CD1c-positive myeloid dendritic cell (primary cell): ENCODE results near the gene SGSH.
"Not testable (repeated sequence)": the region's sequence is repeated elsewhere in the genome, so short reads cannot be mapped to it uniquely, and the experiment has no call there.

Experiments
- DNase-seq: peaks from one replicate; pipeline ENCODE4 v3.0.0-alpha.2; 2016; ENCODE audit errors: extremely low spot score

Gene SGSH

DNA sequence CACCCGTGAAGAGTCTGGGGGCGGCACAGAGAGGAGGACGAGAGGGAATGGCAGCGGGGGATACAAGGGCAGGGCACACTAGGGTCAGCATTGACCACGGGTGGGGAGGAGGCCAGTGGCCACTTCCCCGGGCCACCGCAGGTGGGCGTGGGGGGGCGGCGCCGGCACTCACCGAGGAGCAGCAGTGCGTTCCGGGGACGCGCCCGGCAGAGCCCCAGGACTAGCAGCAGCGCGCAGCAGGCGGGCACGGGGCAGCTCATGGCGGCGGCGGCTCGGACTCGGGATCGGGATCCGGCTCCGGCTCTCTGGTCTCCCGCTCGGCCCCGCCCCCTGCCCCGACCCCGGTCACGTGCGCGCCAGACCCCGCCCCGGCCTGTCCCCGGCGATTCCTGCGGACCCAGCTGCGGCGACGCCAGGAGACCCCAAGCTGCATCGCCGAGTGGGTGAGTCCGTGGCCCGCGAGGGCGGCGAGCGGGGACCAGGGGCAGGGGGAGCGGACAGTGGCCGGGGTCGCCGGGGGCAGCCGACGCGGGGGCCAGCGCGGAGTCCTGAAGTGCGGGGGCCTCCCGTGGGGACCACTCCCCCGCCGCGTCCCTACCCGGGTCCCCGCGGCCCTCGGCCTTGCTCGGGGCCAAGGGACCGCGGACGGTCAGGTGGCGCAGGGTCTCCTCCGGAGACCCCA, at the start of gene SGSH, which contains the start of gene SLC26A11:
Gene SGSH, minus strand, starts transcription at position 280 of the 682 bp plus-strand sequence. Its CDS starts 20 bp downstream, at position 260.
Gene SLC26A11, plus strand, starts transcription at position 374 of the 682 bp plus-strand sequence. CDS start 1,134 bp downstream, outside the sequence.
- DNase-seq, result peak; percentile 82

DNA sequence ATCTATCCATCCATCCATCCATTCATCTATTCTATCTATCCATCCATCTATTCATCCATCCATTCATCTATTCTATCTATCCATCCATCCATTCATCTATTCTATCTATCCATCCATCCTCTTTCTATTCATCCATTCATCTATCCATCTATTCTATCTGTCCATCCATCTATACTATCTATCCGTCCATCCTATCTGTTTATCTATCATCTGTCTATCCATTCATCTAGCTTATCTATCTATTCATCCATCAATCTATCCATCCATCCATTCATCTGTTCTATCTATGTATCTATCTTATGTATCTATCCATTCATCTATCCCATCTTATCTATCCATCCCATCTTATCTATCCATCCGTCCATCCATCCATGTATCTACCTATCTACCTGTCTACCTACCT, 49.3 kb upstream of the SGSH start:
- DNase-seq, result no peak

DNA sequence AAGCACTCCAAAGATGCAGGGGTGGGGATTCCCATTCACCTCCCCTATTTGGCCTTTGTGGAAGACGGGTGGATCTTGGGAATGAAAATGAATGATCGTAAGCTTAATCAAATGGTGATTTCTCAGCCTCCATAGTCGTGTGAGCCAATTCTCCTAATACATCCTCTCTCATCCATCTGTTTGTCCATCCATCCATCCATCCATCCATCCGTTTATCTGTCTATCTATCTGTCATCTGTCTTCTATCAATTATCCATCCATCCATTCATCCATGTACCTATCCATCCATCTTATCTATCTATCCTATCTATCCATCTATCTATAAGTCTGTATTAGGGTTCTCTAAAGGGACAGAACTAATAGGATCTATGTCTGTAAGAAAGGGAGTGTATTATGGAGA, 48.3 kb upstream of the SGSH start:
- DNase-seq, result no peak

DNA sequence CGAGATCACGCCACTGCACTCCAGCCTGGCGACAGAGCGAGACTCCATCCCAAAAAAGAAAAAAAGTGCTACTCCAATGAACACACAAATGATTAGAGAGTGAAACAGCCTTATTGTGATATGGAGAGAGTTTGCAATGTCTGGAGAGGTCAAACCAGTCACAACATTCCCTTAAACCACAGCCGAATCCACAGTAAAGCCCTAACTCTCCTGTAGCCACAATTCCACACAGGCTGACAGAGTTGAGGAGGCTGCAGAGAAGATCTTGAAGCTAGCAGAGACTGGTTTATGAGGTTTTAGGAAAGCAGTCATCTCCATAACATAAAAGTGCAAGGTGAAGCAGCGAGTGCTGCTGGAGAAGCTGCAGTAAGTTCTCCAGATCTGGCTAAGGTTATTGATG, 47.3 kb upstream of the SGSH start:
- DNase-seq, result no peak

DNA sequence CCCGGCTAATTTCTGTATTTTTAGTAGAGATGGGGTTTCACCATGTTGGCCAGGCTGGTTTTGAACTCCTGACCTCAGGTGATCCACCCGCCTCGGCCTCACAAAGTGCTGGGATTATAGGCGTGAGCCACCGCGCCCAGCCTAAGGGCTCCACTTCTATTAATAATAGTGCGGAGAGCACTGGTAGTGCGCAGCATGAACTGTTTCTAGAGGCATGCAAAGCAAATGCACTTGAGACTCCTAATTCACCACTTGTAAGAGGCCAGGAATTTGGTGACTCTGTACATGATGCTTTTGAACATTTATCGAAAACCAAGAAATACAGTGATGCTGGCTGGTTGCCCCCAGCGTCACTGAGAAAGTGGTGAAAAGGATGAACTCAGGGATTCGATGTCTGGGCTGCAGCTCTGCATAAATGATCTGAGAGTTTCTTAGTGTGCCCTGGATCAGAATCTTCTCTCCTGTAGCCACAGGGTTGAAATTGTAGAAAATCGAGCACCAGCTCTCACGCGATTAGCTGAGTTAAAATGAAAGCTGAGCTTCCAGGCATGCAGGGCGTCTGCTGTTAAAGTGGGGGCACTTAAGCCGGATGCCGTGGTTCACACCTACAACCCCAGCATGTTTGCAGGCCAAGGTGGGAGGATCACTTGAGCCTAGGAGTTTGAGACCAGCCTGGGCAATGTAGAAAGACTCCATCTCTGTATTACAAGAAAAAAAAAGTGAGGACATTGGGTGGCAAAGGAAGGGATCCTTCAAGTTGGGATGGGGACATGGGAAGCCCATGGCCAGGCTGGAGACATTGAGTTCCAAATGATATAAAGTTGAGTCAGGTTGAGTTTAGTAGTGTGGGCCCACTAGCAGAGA, 45.3 kb upstream of the SGSH start:
- peak; percentile 33 for DNase-seq

DNA sequence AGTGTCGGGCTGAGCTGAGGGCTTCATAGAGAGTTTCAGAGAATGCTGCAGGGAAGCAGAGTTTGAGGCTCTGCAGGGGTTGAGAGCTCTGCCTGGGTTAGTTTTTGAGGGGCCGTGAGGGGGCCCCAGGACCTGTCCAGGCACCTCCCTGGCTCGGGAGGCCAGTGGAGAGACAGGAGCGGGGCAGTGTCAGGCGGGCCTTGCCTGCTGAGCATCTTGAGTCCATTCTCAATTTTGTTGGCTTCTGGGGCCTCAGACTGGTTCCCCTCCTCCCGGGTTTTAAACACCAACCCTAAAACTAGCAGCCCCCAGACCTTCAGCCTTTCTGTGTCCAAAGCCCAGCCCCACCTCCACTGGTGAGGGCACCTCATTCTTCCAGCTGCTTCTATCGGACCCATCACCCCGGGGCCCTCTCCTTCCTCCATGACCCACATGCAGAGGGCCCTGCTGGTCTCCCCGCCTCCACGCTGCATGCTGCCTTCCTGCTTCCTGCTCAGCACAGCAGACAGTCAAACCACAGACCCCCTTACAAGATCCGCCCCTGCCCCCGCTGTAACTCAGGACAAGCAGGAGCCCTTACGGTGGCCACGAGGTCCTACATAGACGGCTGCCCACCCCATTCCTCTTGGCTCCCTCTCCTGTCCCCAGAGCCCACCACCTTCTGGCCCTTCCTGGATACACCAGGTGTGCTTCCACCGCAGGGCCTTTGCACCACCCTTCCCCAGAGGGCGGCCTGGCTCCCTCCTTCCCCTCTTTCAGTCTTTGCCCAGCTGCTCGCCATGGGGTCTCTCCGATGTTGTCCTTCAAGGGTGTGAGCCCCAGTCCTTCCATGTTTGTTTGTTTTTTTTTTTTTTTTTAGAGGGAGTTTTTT, 44.3 kb upstream of the SGSH start:
- peak; percentile 28 for DNase-seq

DNA sequence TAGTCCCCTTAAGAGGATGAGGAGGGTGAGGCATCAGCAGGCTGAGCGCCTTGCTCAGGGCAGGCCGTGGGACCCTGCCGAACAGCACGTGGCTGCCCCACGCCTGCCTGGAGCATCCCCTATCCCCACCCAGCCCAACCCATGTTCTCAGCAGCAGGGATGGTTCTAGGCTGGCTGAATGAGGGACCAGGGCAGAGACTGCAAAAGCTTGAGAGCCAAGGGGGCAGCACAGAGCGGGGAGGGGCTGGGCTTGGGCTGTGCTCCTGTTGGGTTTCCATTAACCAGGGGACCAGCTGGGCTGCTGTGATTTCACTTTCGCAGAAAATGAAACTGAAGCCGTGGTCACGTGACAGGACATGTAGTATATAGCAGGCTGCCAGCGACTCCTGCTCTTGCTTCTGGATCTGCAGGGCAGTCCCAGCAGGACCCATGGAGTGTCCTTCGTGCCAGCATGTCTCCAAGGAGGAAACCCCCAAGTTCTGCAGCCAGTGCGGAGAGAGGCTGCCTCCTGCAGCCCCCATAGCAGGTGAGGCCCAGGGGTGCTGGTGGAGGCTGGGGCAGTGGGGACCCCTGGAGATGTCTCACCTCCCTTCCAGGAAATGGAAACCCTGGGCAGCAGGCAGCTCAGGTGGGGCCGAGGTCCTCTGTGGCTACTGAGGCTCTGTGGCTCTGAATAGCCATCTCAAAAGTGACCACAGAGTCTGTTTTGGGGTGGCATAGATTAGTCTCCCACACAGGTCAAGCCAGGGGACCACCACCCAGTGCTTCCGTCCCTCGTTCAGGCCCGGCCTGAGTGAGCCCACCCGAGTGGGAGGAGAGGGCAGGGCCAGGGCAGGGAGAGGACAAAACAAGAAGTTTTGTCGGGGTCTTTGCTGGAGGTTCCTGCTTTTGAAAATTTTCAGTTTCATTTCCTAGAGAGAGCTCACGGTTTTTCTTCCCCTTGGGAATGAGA, 43.4 kb upstream of the SGSH start:
- DNase-seq, result peak; percentile 94

DNA sequence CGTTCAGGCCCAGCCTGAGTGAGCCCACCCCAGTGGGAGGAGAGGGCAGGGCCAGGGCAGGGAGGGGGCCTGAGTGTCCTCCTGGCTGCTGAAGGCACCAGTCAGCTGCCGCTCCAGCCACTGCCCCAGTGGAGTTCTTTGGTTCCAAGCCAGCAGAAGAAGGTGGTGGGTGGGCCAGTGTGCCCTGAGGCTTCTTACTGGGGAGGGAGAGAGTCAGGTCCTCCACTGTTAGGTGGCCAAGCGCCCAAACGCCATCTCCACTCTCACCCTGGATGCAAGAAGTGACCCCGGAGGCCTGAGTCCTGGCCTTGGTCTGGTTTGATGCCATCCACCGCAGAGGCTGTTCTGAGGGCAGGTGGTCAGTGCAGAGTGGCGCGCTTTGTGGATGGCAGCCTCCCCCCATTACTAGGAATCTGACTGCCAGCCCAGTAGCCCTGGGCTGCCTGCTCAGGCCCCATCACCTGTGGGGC, 42.7 kb upstream of the SGSH start:
- no peak for DNase-seq

DNA sequence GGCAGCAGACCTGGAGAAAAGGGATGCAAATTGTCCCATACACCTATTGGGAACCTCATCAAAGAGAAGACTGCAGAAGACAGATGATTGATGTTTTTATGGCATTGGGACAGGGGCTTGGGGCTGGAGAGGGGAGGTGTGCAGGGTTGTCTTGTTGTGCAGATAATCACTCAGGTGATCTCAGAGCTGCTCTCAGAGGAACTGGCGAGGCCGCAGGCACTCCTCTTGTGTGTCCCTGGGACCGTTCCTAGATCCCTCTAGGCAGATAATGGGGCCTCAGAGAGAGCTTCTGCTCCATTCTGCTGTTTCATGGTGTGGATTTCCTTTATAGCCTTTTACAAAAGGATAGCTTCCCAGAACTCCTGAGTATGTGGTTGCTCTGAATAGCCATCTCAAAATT, 42.2 kb upstream of the SGSH start:
- DNase-seq, result no peak

DNA sequence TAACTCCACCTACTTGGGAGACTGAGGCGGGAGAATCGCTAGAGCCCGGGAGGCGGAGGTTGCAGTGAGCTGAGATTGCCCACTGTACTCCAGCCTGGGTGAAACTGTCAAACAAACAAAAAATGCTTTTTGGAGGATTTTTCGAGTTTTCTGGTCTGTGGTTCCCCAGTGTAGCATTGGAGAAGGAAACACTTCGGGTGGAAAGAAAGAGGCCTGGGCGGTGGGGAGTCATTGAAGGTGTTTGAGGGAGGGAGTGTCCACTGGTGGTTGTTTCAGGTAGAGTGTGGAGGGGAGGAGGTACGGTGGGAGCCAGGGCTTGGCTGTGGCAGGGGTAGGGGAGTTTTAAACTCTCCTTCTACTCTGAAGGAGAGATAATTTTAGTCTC, 41.8 kb upstream of the SGSH start:
- DNase-seq, result no peak

DNA sequence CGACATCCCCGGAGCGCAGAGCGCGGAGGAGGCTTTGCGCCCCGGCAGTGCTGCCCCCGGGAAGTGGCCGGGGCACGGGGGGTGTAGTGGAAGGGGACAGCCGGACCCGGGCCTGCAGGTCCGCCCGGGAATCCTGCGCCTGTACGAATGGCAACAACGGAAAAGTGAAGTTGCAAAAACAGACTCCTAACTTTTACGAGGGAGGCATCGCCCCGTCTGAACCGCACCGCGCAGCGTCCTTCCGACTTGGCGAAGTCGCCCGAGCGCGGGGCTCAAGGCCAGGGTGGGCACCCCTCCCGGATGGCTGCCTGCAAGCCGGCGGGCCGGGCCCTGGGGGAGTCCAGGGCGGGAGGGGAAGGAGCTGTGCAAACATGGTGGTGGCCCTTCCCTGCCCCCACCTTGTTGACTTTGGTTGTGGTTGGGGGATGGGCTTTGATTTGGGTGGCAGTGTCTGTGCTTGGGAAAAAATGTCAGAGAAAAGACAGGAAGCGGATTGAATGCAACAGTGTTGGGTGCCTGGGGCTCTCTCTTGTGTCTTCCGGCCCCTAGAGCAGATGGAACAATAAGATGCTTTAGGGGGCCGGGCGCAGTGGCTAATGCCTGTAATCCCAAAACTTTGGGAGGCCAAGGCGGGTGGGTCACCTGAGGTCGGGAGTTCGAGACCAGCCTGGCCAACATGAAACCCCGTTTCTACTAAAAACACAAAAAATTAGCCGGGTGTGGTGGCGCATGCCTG, 41.2 kb upstream of the SGSH start:
- DNase-seq, result peak; percentile 35

DNA sequence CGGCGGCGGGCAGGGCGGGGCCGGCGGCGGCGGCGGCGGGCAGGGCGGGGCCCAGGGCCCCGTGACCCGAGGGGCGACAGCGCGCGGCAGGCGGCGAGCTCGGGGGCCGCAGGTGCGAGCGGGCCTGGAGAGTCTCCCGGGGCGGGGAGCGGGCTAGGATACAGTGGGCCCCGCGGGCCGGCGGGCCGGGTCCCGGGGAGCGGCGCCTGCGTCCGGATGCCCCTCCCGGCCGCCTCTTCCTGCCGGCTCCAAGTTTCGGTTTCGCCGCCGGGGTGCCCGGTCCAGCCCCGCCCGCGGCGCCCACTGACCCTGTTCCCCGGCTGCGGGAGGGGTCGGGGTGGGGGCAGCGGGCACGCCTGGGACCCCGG, 40.6 kb upstream of the SGSH start, which contains the start of gene RNF213:
Gene RNF213, plus strand, starts transcription at position 62 of the 368 bp plus-strand sequence. CDS start 2,830 bp downstream, outside the sequence.
- DNase-seq, result peak; percentile 56

DNA sequence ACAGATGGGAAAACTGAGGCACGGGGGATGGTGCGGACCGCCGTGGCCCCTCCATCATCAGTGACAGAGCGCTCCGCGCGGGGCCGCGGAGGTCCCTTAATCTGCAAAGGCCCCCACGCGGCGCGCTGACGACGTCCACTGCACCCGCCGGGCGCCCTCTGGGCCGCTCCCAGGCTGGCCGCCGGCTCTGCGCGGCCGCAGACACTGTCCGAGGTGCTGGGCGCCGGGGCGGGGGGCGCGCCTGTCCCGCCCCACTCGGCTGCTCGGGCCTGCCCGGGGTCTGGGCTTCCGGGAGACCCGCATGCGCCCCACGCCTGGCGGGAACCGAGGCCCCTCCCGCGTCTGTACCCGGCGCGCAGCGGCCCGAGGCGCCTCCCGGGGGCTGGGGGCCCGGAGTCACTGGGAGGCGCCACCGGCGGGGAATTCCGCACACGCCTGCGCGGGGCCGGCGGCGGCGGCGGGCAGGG, 40.0 kb upstream of the SGSH start:
- peak; percentile 91 for DNase-seq

DNA sequence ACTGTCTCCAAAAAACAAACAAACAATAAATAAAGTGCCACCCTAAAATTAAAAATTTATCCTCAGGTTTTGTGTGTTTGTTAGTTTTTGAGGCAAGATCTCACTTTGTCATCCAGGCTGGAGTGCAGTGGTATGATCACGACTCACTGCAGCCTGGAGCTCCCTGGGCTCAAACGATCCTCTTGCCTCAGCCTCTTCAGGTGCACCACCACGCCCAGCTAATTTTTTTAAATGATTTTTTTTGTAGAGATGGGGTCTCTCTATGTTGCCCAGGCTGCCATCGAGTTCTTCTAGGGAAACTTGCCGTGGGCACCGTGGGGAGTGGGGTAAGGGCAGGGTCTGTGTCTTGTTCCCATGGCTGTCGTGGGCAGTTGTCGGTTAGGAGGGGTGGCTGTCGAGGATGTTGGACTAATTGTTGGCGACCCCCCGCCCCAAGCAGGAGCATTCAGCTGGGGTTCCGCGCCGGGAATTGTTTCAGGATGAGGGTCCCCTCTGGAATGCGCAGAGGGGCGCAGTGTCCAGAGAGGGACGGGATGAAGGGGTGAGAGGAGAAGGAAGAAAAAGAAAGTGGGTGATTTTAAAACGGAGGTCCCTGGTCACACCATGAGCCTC, 39.4 kb upstream of the SGSH start:
- no peak for DNase-seq

DNA sequence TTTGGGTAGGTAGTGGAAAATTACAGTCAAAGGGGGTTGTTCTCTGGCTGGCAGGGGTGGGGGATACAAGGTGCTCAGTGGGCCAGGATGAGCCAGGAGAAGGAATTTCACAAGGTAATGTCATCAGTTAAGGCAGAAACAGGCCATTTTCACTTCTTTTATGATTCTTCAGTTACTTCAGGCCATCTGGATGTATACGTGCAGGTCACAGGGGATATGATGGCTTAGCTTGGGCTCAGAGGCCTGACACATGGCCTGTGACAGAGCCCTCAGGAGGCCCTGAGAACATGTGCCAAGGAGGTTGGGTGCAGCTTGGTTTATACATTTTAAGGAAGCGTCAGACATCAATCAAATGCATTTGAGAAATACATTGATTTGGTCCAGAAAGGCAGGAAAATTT, 38.2 kb upstream of the SGSH start:
- DNase-seq, result not testable (repeated sequence)

DNA sequence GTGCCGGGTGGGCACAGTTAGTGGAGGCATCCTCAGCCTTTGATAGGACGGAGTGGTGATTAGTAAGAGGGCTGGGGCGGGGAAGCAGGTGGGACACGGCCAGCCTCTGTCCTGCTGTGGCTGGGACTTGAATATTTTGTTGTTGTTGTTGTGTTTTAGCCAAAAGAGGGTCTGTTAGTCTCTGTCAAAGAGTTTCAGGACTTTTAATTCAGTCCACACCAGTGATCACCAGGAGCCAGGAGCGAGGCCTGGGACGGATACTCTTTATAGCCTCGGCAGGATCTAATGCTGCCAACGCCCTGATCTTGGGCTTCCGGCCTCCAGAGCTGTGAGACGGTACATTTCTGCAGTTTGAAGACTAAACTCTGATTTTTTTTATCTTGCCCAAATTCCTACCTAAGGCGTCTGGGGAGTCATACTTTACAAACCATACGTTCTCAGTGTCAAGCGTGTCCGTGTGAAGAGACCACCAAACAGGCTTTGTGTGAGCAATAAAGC, 37.6 kb upstream of the SGSH start:
- no peak for DNase-seq

DNA sequence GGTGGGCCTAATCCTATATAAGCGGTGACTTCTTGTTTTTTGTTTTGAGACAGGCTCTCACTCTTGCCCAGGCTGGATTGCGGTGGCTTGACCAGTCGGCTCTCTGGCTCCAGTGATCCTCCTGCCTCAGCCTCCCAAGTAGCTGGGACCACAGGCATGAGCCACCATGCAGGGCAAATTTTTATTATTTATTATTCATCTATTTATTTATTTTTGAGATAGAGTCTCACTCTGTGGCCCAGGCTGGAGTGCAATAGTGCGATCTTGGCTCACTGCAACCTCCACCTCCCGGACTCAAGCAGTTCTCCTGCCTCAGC, 35.9 kb upstream of the SGSH start:
- no peak for DNase-seq

DNA sequence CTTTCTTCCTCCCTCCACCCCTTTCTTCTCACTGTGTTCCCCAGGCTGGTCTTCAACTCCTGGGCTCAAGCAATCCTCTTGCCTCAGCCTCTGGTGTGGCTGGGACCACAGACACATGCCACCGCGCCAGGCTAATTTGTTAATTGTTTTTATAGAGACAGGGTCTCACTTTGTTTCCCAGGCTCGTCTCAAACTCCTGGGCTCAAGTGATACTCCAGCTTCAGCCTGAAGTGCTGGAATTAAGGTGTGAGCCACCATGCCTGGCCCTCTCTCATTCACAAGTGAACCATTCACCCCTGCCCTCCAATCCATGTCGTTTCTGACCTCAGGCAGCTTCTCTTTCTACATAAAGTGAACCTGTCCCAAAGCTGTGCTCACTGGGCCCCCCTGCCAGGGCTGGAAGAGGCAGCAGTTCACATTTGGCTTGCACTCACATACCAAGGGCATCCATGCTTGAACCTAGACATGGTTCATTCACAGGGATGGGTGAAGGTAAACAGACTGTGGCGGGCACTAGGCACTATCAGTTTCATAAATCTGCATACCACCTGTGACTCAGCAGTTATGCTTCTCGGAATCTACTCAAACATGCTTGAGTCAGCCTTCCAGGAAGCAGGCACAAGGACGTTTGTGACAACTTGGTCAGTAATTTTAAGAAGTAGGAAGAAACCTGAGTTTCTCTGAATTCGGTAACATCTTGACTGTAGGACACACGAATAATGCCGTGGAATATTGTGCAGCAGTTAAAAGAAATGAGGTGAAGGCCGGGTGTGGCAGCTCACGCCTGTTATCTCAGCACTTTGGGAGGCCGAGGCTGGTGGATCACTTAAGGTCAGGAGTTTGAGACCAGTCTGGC, 34.5 kb upstream of the SGSH start:
- peak; percentile 88 for DNase-seq
